OCI-LY7 (cell line): ENCODE results near the gene TBC1D8.

Experiments used
- CTCF ChIP-seq: fragments of 200-600 bp; sonication (generic); conservative IDR thresholded peaks from 2 replicates; pipeline ENCODE4 v1.5.1; 2014; ENCODE audit warnings: mild to moderate bottlenecking, antibody characterized with exemption, low read length, moderate library complexity, mixed read lengths
- EZH2phosphoT487 ChIP-seq: fragments of 200-600 bp; sonication (generic); IDR thresholded peaks from 2 replicates; pipeline ENCODE4 v1.6.1; 2018; ENCODE audit warnings: low read depth, borderline replicate concordance, mild to moderate bottlenecking, mixed run types, antibody characterized with exemption, low read length, moderate library complexity, mixed read lengths

GRCh38 chr2:100997509-100998234, 153.5 kb downstream of the TBC1D8 start:
- no peak for TF ChIP-seq CTCF
- TF ChIP-seq EZH2phosphoT487 = no peak
